Stomach smooth muscle (tissue), 2 donors: Measurements from ENCODE around the gene UFSP1.
A peak's percentile ranks its signal among the peaks of the same experiment; 100 is the strongest.
"Not testable (repeated sequence)": the region's sequence is repeated elsewhere in the genome, so short reads cannot be mapped to it uniquely, and the experiment has no call there.

ENCODE experiments used
- H3K27ac ChIP-seq: one replicate; pipeline ENCODE4 v1.7.0; 2013; ENCODE audit warnings: mild to moderate bottlenecking, low read length, inconsistent platforms
- H3K27me3 ChIP-seq, 2 donors: one replicate each; pipeline ENCODE4 v1.7.0; 2013; ENCODE audit warnings: low read length in 2 of 2; ENCODE audit not compliant: insufficient read depth in 2 of 2, control insufficient read depth in 1 of 2
- H3K36me3 ChIP-seq, 2 donors: one replicate each; pipeline ENCODE4 v1.7.0; 2013; ENCODE audit warnings: low read length in 2 of 2; ENCODE audit not compliant: control insufficient read depth in 2 of 2, insufficient read depth in 2 of 2
- H3K4me1 ChIP-seq: one replicate; pipeline ENCODE4 v1.7.0; 2013; ENCODE audit warnings: low read length; ENCODE audit not compliant: control insufficient read depth, insufficient read depth
- H3K4me3 ChIP-seq, 2 donors: one replicate each; pipeline ENCODE4 v1.7.0; 2013; ENCODE audit warnings: low read length in 2 of 2
- H3K9ac ChIP-seq, 2 donors: one replicate each; pipeline ENCODE4 v1.7.0; 2013; ENCODE audit warnings: low read length in 2 of 2, mild to moderate bottlenecking in 1 of 2
- H3K9me3 ChIP-seq, 2 donors: one replicate each; pipeline ENCODE4 v1.7.0; 2013; ENCODE audit warnings: low read length in 2 of 2; ENCODE audit not compliant: control insufficient read depth in 2 of 2
- donor health status: healthy.
- donor health status: Pancreatic carcinoma.

UFSP1 gene

GRCh38 chr7:100854899-100855298, 34.6 kb downstream of the UFSP1 start:
- not testable (repeated sequence) for H3K9me3 ChIP-seq, H3K27ac ChIP-seq, H3K36me3 ChIP-seq, H3K9ac ChIP-seq, H3K4me3 ChIP-seq, H3K27me3 ChIP-seq
- peaks cover 14% of the 10 kb centered on the region for H3K4me1 ChIP-seq

GRCh38 chr7:100854146-100854895, 35.2 kb downstream of the UFSP1 start:
- H3K4me3 ChIP-seq = no peak overlapping the region
- H3K9me3 ChIP-seq = no peaks in the 10 kb centered on the region
- H3K4me1 ChIP-seq = peaks cover 14% of the 10 kb centered on the region
- H3K27ac ChIP-seq = no peak overlapping the region
- H3K27me3 ChIP-seq = no peaks in the 10 kb centered on the region
- no peak overlapping the region for H3K9ac ChIP-seq
- peaks cover 4 to 5% of the 10 kb centered on the region in 2 donors for H3K36me3 ChIP-seq

GRCh38 chr7:100852048-100852872, 37.3 kb downstream of the UFSP1 start, which contains the start of gene SLC12A9:
Gene SLC12A9, plus strand, starts transcription at chr7:100852713. Its CDS starts 1,485 bp downstream, at chr7:100854198.
- peak within 1 kb of the TSS; percentile 62 to 68 for H3K9ac ChIP-seq
- no peaks in the 10 kb centered on the region for H3K27me3 ChIP-seq
- H3K4me1 ChIP-seq = peaks cover 14% of the 10 kb centered on the region
- H3K4me3 ChIP-seq = peak within 1 kb of the TSS; percentile 74 to 82
- H3K9me3 ChIP-seq = no peaks in the 10 kb centered on the region
- H3K36me3 ChIP-seq = peaks cover 0 to 5% of the 10 kb centered on the region in 2 donors
- H3K27ac ChIP-seq = peak within 1 kb of the TSS; percentile 31

- Histone ChIP-seq H3K9ac (no peak overlapping the region), H3K27ac (no peak overlapping the region), H3K36me3 (no peaks in the 10 kb centered on the region), H3K4me3 (no peak overlapping the region), H3K4me1 (peaks cover 7% of the 10 kb centered on the region), H3K27me3 (no peaks in the 10 kb centered on the region), H3K9me3 (no peaks in the 10 kb centered on the region)
Observed at GRCh38 chr7:100847360-100847759, 42.2 kb downstream of the UFSP1 start.

GRCh38 chr7:100840470-100841100, 48.9 kb downstream of the UFSP1 start:
- Histone ChIP-seq H3K27ac (no peak overlapping the region), H3K36me3 (no peaks in the 10 kb centered on the region), H3K4me3 (no peak overlapping the region), H3K27me3 (no peaks in the 10 kb centered on the region), H3K9me3 (no peaks in the 10 kb centered on the region), H3K9ac (no peak overlapping the region), H3K4me1 (peaks cover 3% of the 10 kb centered on the region)

- Histone ChIP-seq H3K27ac (no peak overlapping the region), H3K27me3 (no peaks in the 10 kb centered on the region), H3K4me3 (no peak overlapping the region), H3K36me3 (no peaks in the 10 kb centered on the region), H3K9ac (no peak overlapping the region), H3K4me1 (peaks cover 3% of the 10 kb centered on the region), H3K9me3 (no peaks in the 10 kb centered on the region)
Observed at GRCh38 chr7:100839361-100839760, 50.2 kb downstream of the UFSP1 start.
